Peyer's patch (tissue), 4 donors: ENCODE data around the gene SHC2.

Experiments used
- POLR2A ChIP-seq, 2 donors: fragments of 450-650 bp; IDR thresholded peaks; one replicate each; pipeline ENCODE4 v1.5.1; 2017; ENCODE audit warnings: antibody characterized with exemption in 2 of 2, mild to moderate bottlenecking in 2 of 2, moderate library complexity in 2 of 2
- TF ChIP-seq, protein P1 (sequence below), 6 experiments: fragments of 450-650 bp in 4 of 6; fragments of 200-600 bp in 2 of 6; sonication (generic) in 1 of 6; IDR thresholded peaks; one replicate each; pipeline ENCODE4 v1.5.1; 2017 to 2019; ENCODE audit warnings: antibody characterized with exemption in 6 of 6, mild to moderate bottlenecking in 3 of 6, moderate library complexity in 1 of 6

DNA sequence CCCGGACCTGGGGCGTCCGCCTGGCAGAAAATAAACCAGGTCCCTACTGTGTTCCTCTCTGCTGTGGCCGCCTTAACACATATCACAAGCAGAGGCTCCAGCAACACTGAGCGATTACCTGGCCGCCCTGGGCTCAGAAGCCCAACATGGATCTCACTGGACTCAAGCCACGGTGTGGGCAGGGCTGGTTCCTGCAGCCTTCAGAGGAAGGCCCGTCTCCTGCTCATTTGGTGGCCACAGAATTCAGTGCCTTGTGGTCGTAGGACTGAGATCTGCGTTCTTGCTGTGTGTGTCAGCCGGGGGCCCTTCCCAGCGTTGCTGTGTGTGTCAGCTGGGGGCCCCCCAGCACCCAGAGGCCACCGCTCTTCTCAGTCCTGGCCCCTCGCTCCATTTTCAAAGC is 82.1 kb downstream of the SHC2 start:
- TF ChIP-seq, protein P1, sequence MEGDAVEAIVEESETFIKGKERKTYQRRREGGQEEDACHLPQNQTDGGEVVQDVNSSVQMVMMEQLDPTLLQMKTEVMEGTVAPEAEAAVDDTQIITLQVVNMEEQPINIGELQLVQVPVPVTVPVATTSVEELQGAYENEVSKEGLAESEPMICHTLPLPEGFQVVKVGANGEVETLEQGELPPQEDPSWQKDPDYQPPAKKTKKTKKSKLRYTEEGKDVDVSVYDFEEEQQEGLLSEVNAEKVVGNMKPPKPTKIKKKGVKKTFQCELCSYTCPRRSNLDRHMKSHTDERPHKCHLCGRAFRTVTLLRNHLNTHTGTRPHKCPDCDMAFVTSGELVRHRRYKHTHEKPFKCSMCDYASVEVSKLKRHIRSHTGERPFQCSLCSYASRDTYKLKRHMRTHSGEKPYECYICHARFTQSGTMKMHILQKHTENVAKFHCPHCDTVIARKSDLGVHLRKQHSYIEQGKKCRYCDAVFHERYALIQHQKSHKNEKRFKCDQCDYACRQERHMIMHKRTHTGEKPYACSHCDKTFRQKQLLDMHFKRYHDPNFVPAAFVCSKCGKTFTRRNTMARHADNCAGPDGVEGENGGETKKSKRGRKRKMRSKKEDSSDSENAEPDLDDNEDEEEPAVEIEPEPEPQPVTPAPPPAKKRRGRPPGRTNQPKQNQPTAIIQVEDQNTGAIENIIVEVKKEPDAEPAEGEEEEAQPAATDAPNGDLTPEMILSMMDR (IDR thresholded peaks at IDR 0.05) = no peak
- TF ChIP-seq POLR2A (IDR thresholded peaks at IDR 0.05) = no peak
